ENCODE results near the gene CSTB. TPM values are rescaled to one million over a fixed set of nuclear protein-coding genes. Genes with fewer than 3 reads are reported as not detected.

The CSTB gene
- total and polyA plus RNA-seq, 4 donors: 3.8 to 62.4 (median 33.7) TPM

- TF ChIP-seq, protein P1, sequence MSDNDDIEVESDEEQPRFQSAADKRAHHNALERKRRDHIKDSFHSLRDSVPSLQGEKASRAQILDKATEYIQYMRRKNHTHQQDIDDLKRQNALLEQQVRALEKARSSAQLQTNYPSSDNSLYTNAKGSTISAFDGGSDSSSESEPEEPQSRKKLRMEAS (IDR thresholded peaks at IDR 0.05): no peak
- TF ChIP-seq JUND (IDR thresholded peaks at IDR 0.05) (no peak), RAD21 (IDR thresholded peaks at IDR 0.05) (no peak), TAF1 (conservative IDR thresholded peaks at IDR 0.05) (no peak), YY1 (IDR thresholded peaks at IDR 0.05) (no peak)
Observed at GRCh38 chr21:43771698-43772424, 4.2 kb downstream of the CSTB start (continued).

DNA sequence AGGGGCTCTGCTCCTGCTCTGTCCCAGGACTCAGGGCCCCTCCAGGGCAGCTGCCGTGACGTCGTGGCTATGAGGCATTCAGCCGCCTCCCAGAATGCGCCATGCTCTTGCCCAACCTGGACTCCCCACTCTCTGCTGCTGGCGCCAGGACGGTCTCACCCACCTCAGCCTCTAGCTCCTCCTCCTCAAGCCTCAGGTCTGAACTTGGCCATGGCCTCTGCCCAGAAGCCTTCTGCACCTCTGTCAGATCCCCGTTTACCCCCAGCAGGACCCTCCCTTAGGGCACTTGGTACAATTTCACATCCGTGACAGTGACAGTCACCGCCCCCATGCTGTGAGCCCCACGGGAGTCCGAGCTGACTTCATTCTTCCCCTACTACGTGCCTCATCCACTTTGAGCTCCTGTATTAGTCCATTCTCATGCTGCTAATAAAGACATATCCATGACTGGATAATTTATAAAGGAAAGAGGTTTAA lies 4.9 kb downstream of the CSTB start:
- DNase-seq (ENCODE audit: low spot score): no peak
- Histone ChIP-seq H3K9ac (ENCODE audit: low read depth in 1 of 2, low read length in 2 of 2) (no peak overlapping the region), H3K36me3 (ENCODE audit: control insufficient read depth in 4 of 4, insufficient read depth in 3 of 4, low read depth in 1 of 4, low read length in 3 of 4) (peaks cover 0 to 13% (median 9%) of the 10 kb centered on the region in 4 donors), H3K4me3 (ENCODE audit: low read depth in 1 of 3, low read length in 3 of 3) (no peak overlapping the region), H3K4me1 (ENCODE audit: control insufficient read depth in 4 of 4, insufficient read depth in 4 of 4, low read length in 3 of 4) (peaks cover 8 to 14% (median 10%) of the 10 kb centered on the region in 4 donors), H3K27me3 (ENCODE audit: control insufficient read depth in 4 of 4, insufficient read depth in 4 of 4, low read length in 3 of 4) (no peaks in the 10 kb centered on the region), H3K27ac (ENCODE audit: low read depth in 1 of 2, low read length in 2 of 2) (no peak overlapping the region), H3K9me3 (ENCODE audit: control insufficient read depth in 4 of 4, low read length in 3 of 4) (no peaks in the 10 kb centered on the region)
- TF ChIP-seq ZBTB33 (IDR thresholded peaks at IDR 0.05) (no peak), JUND (IDR thresholded peaks at IDR 0.05) (no peak), SP1 (IDR thresholded peaks at IDR 0.05) (no peak), FOXA1 (IDR thresholded peaks at IDR 0.05) (no peak), GABPA (IDR thresholded peaks at IDR 0.05 in 1 of 2, conservative IDR thresholded peaks at IDR 0.05 in 1 of 2) (no peak), RAD21 (IDR thresholded peaks at IDR 0.05) (no peak), REST (IDR thresholded peaks at IDR 0.05) (no peak), HNF4A (conservative IDR thresholded peaks at IDR 0.05) (no peak), HNF4G (IDR thresholded peaks at IDR 0.05) (no peak), EGR1 (IDR thresholded peaks at IDR 0.05; ENCODE audit: low read depth in 2 of 2) (no peak)
- TF ChIP-seq, protein P2, sequence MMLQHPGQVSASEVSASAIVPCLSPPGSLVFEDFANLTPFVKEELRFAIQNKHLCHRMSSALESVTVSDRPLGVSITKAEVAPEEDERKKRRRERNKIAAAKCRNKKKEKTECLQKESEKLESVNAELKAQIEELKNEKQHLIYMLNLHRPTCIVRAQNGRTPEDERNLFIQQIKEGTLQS (IDR thresholded peaks at IDR 0.05): no peak
- TF ChIP-seq, protein P1 (IDR thresholded peaks at IDR 0.05): no peak
- 79% methylated on average over 13 of the region's 13 CpGs for WGBS
